Dermis microvascular lymphatic vessel endothelial cell (primary cell): ENCODE measurements around the gene NOP16. TPM values are rescaled to one million over a fixed set of nuclear protein-coding genes. Genes with fewer than 3 reads are reported as not detected.

ENCODE experiments used
- DNase-seq, 2 donors: peaks; one replicate each; pipeline versions ENCODE4 v3.0.0 to v3.0.0-alpha.2; 2010; ENCODE audit warnings: low read depth in 2 of 2
- total RNA-seq: library from RNA; depleted of rRNA; stranded (reverse); fragments of >200 nt; gene quantifications from 2 replicates; pipeline ENCODE4 v1.2.1, GENCODE V29; 2014

Gene NOP16
- 10.7 and 11.8 TPM in 2 replicates for total RNA-seq

- peak; percentile 98 to 99 for DNase-seq
These were observed at the start of gene NOP16, which contains the start of gene HIGD2A for GRCh38 chr5:176388444-176389134. Gene NOP16 (minus strand): TSS chr5:176388598. CDS start chr5:176388539, 59 bp downstream. Gene HIGD2A (plus strand): TSS chr5:176388751. CDS start chr5:176388820, 69 bp downstream.

- peak in 1 of 2 donors; percentile 93 for DNase-seq
These were observed 48.3 kb upstream of the NOP16 start for GRCh38 chr5:176436656-176437055.

GRCh38 chr5:176432707-176433106 lies 44.3 kb upstream of the NOP16 start:
- DNase-seq, result no peak

- peak in 1 of 2 donors; percentile 52 for DNase-seq
These were observed 41.6 kb upstream of the NOP16 start for GRCh38 chr5:176429972-176430371.

GRCh38 chr5:176427971-176428370 lies 39.6 kb upstream of the NOP16 start:
- DNase-seq, result peak in 1 of 2 donors; percentile 67

GRCh38 chr5:176426876-176427275 lies 38.5 kb upstream of the NOP16 start:
- DNase-seq, result no peak

- no peak for DNase-seq
These were observed 37.4 kb upstream of the NOP16 start for GRCh38 chr5:176425791-176426190.

- DNase-seq, result peak in 1 of 2 donors; percentile 40
These were observed 36.7 kb upstream of the NOP16 start for GRCh38 chr5:176425138-176425537.

GRCh38 chr5:176424181-176424580 lies 35.8 kb upstream of the NOP16 start:
- peak in 1 of 2 donors; percentile 85 for DNase-seq

GRCh38 chr5:176420972-176421544 lies 32.7 kb upstream of the NOP16 start:
- DNase-seq, result no peak

GRCh38 chr5:176420086-176420485 lies 31.7 kb upstream of the NOP16 start:
- no peak for DNase-seq

GRCh38 chr5:176418251-176418650 lies 29.9 kb upstream of the NOP16 start:
- peak in 1 of 2 donors; percentile 84 for DNase-seq

GRCh38 chr5:176416965-176417364 lies 28.6 kb upstream of the NOP16 start:
- no peak for DNase-seq

GRCh38 chr5:176415952-176416924 lies 27.8 kb upstream of the NOP16 start, which contains the start of gene CLTB:
Gene CLTB (minus strand): TSS chr5:176416539. CDS start chr5:176416363, 176 bp downstream.
- DNase-seq, result peak; percentile 68 to 92

GRCh38 chr5:176415240-176415951 lies 27.0 kb upstream of the NOP16 start:
- DNase-seq, result no peak

GRCh38 chr5:176414704-176415103 lies 26.3 kb upstream of the NOP16 start:
- DNase-seq, result no peak

- no peak for DNase-seq
These were observed 25.4 kb upstream of the NOP16 start for GRCh38 chr5:176413709-176414191.

- DNase-seq, result no peak
These were observed 24.8 kb upstream of the NOP16 start for GRCh38 chr5:176413255-176413565.

GRCh38 chr5:176412517-176413254 lies 24.3 kb upstream of the NOP16 start:
- no peak for DNase-seq

- DNase-seq, result no peak
These were observed 22.2 kb upstream of the NOP16 start for GRCh38 chr5:176410486-176411180.
